Astrocyte (in vitro differentiated cells and primary cell): ENCODE results near the gene ZNF208. TPM values are rescaled to one million over a fixed set of nuclear protein-coding genes. Genes with fewer than 3 reads are reported as not detected.
A peak's percentile ranks its signal among the peaks of the same experiment; 100 is the strongest.

Experiments used
- DNase-seq: peaks from one replicate; pipeline ENCODE4 v3.0.0-alpha.2; 2010; ENCODE audit warnings: low read depth
- FAIRE-seq: peaks from 2 replicates; lab custom pipeline; 2011; peaks lifted over from hg19 to GRCh38; lab: Jason Lieb, UNC
- H2AFZ ChIP-seq: 2 replicates; pipeline ENCODE4 v1.6.0; 2012; ENCODE audit warnings: low read depth, low read length, inconsistent platforms
- H3K27ac ChIP-seq: 2 replicates; pipeline ENCODE4 v1.5.1; 2011; ENCODE audit warnings: low read depth, low read length, inconsistent platforms
- H3K27me3 ChIP-seq: 2 replicates; pipeline ENCODE4 v1.6.0; 2011; ENCODE audit warnings: low read length, inconsistent platforms; ENCODE audit not compliant: insufficient read depth
- H3K36me3 ChIP-seq: 2 replicates; pipeline ENCODE4 v1.5.1; 2011; ENCODE audit warnings: low read length, inconsistent platforms; ENCODE audit not compliant: insufficient read depth
- H3K4me1 ChIP-seq: 2 replicates; pipeline ENCODE4 v1.5.1; 2011; ENCODE audit warnings: low read length, inconsistent platforms; ENCODE audit not compliant: insufficient read depth
- H3K4me2 ChIP-seq: 2 replicates; pipeline ENCODE4 v1.6.0; 2012; ENCODE audit warnings: low read length, inconsistent platforms
- H3K4me3 ChIP-seq: 2 replicates; pipeline ENCODE4 v1.5.1; 2011; ENCODE audit warnings: low read depth, mild to moderate bottlenecking, low read length, inconsistent platforms; ENCODE audit not compliant: insufficient read depth
- H3K79me2 ChIP-seq: 2 replicates; pipeline ENCODE4 v1.6.0; 2012; ENCODE audit warnings: mild to moderate bottlenecking, low read length, inconsistent platforms; ENCODE audit not compliant: insufficient read depth
- H3K9ac ChIP-seq: 2 replicates; pipeline ENCODE4 v1.6.0; 2012; ENCODE audit warnings: mild to moderate bottlenecking, low read length, inconsistent platforms
- H3K9me3 ChIP-seq: 2 replicates; pipeline ENCODE4 v1.5.1; 2012; ENCODE audit warnings: low read depth, mild to moderate bottlenecking, low read length, inconsistent platforms; ENCODE audit not compliant: insufficient read depth
- H4K20me1 ChIP-seq: 2 replicates; pipeline ENCODE4 v1.6.0; 2012; ENCODE audit warnings: low read length, inconsistent platforms; ENCODE audit not compliant: insufficient read depth
- H3K27ac Mint-ChIP-seq: one replicate; pipeline ENCODE4 v1.8.0; 2021; ENCODE audit warnings: mild to moderate bottlenecking, mixed read lengths; ENCODE audit not compliant: unreplicated experiment
- H3K27me3 Mint-ChIP-seq: one replicate; pipeline ENCODE4 v1.8.0; 2021; ENCODE audit warnings: low read depth, mixed read lengths; ENCODE audit not compliant: unreplicated experiment
- H3K36me3 Mint-ChIP-seq: one replicate; pipeline ENCODE4 v1.8.0; 2021; ENCODE audit warnings: low read depth, mixed read lengths; ENCODE audit not compliant: unreplicated experiment
- H3K4me1 Mint-ChIP-seq: one replicate; pipeline ENCODE4 v1.8.0; 2021; ENCODE audit warnings: low read depth, mixed read lengths; ENCODE audit not compliant: unreplicated experiment
- H3K4me3 Mint-ChIP-seq: one replicate; pipeline ENCODE4 v1.8.0; 2021; ENCODE audit warnings: mild to moderate bottlenecking, moderate library complexity, mixed read lengths; ENCODE audit not compliant: unreplicated experiment
- H3K9me3 Mint-ChIP-seq: one replicate; pipeline ENCODE4 v1.8.0; 2021; ENCODE audit warnings: mild to moderate bottlenecking, mixed read lengths; ENCODE audit not compliant: unreplicated experiment
- EZH2 ChIP-seq: IDR thresholded peaks from 2 replicates; pipeline ENCODE4 v1.6.1; 2012; ENCODE audit warnings: mild to moderate bottlenecking, low read length, inconsistent platforms; ENCODE audit not compliant: insufficient read depth
- total RNA-seq: library from RNA; stranded (reverse); gene quantifications from 2 replicates; pipeline ENCODE4 v1.2.1, GENCODE V29; 2021
- TF ChIP-seq, protein P1 (sequence below): IDR thresholded peaks from 2 replicates; pipeline ENCODE4 v1.5.1; 2011; ENCODE audit warnings: low read depth, mild to moderate bottlenecking, inconsistent platforms, low read length, moderate library complexity; ENCODE audit not compliant: insufficient read depth

Gene ZNF208
- total RNA-seq, 1 donor from 2014 or later, result 0.05 TPM

DNA sequence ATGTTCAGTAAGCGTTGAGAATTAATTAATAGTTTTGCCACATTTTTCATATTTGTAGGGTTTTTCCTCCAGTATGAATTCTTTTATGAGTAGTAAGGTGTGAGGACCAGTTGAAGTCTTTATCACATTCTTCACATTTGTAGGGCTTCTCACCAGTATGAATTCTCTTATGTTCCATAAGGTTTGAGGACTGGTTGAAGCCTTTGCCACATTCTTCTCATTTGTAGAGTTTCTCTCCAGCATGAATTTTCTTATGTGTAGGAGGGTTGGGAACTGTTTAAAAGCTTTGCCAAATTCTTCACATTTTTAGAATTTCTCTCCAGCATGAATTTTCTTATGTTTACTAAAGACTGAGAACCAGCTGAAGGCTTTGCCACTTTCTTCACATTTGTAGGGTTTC lies 40.3 kb downstream of the ZNF208 start:
- Histone ChIP-seq H3K4me3 (no peak overlapping the region), H3K4me1 (no peaks in the 10 kb centered on the region), H3K4me2 (no peak overlapping the region), H3K27ac (no peak overlapping the region), H2AFZ (no peak overlapping the region), H3K36me3 (no peaks in the 10 kb centered on the region), H3K79me2 (no peaks in the 10 kb centered on the region), H3K27me3 (no peaks in the 10 kb centered on the region), H3K9me3 (peaks cover 4% of the 10 kb centered on the region), H4K20me1 (no peaks in the 10 kb centered on the region), H3K9ac (no peak overlapping the region)
- peaks cover 25% of the 10 kb centered on the region for H3K9me3 Mint-ChIP-seq
- no peaks in the 10 kb centered on the region for H3K4me1 Mint-ChIP-seq
- TF ChIP-seq EZH2, result no peak
- TF ChIP-seq, protein P1, sequence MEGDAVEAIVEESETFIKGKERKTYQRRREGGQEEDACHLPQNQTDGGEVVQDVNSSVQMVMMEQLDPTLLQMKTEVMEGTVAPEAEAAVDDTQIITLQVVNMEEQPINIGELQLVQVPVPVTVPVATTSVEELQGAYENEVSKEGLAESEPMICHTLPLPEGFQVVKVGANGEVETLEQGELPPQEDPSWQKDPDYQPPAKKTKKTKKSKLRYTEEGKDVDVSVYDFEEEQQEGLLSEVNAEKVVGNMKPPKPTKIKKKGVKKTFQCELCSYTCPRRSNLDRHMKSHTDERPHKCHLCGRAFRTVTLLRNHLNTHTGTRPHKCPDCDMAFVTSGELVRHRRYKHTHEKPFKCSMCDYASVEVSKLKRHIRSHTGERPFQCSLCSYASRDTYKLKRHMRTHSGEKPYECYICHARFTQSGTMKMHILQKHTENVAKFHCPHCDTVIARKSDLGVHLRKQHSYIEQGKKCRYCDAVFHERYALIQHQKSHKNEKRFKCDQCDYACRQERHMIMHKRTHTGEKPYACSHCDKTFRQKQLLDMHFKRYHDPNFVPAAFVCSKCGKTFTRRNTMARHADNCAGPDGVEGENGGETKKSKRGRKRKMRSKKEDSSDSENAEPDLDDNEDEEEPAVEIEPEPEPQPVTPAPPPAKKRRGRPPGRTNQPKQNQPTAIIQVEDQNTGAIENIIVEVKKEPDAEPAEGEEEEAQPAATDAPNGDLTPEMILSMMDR, result no peak
- FAIRE-seq, result no peak
- H3K27ac Mint-ChIP-seq, result no peak overlapping the region
- no peak for DNase-seq
- H3K27me3 Mint-ChIP-seq, result no peaks in the 10 kb centered on the region
- no peaks in the 10 kb centered on the region for H3K36me3 Mint-ChIP-seq
- H3K4me3 Mint-ChIP-seq, result no peak overlapping the region

DNA sequence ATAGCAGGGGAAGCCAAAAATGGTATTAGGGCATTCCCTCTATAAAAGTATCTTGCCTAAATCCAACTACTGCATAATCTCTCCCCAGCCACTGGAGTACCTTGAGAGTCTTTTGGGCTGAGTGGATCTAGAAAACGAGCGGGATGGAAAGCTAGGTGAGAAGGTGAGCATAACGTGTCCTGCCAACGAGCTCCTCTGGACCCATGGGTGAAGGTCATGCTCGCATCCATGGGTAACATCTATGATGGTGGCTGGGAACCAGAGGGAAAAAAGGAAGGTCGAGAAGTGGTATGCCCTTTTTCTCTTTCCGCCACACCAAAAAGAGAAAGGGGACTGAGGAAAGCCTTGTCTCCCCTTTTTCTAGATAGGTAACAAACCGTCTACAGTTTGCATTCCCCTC lies 63.0 kb downstream of the ZNF208 start:
- DNase-seq (peak; percentile 0), FAIRE-seq (no peak)
- Mint-ChIP-seq H3K4me3 (no peak overlapping the region), H3K9me3 (peaks cover 22% of the 10 kb centered on the region), H3K27me3 (no peaks in the 10 kb centered on the region), H3K27ac (no peak overlapping the region), H3K4me1 (no peaks in the 10 kb centered on the region), H3K36me3 (no peaks in the 10 kb centered on the region)
- Histone ChIP-seq H3K36me3 (no peaks in the 10 kb centered on the region), H3K4me1 (no peaks in the 10 kb centered on the region), H4K20me1 (no peaks in the 10 kb centered on the region), H3K27ac (no peak overlapping the region), H3K27me3 (no peaks in the 10 kb centered on the region), H3K79me2 (no peaks in the 10 kb centered on the region), H2AFZ (no peak overlapping the region), H3K9ac (no peak overlapping the region), H3K4me2 (no peak overlapping the region), H3K4me3 (no peak overlapping the region), H3K9me3 (peaks cover 13% of the 10 kb centered on the region)
- TF ChIP-seq, protein P1, result no peak
- TF ChIP-seq EZH2, result no peak

DNA sequence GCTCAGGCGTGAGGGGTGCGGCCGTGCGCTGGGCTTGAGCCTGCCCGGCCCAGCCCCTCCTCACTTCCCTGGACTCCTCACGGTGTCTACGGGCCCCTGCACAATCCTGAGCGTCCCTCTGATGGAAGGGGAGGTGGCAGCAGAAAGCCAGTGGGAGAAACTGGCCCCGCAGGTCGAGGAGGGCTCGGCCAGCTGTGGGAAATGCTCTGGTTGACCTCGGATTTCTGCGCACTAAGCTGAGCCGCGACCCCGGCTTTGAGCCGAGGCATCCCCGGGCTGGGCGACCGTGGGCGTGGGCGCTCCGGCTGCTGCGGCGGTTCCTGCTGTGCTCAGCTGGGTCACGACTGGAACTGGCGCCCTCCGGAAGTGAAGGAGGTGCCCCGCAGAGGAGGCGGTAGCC lies 70.1 kb downstream of the ZNF208 start:
- Histone ChIP-seq H3K27ac (no peak overlapping the region), H2AFZ (no peak overlapping the region), H3K79me2 (no peaks in the 10 kb centered on the region), H4K20me1 (no peaks in the 10 kb centered on the region), H3K4me2 (no peak overlapping the region), H3K4me3 (no peak overlapping the region), H3K36me3 (no peaks in the 10 kb centered on the region), H3K27me3 (no peaks in the 10 kb centered on the region), H3K4me1 (no peaks in the 10 kb centered on the region), H3K9ac (no peak overlapping the region), H3K9me3 (peaks cover 5% of the 10 kb centered on the region)
- Mint-ChIP-seq H3K9me3 (peaks cover 5% of the 10 kb centered on the region), H3K4me1 (no peaks in the 10 kb centered on the region), H3K4me3 (no peak overlapping the region), H3K27ac (no peak overlapping the region), H3K36me3 (no peaks in the 10 kb centered on the region), H3K27me3 (no peaks in the 10 kb centered on the region)
- TF ChIP-seq, protein P1, result no peak
- TF ChIP-seq EZH2, result no peak
- FAIRE-seq (no peak), DNase-seq (no peak)
